Panc1 (cell line): Measurements from ENCODE around the gene MAP4K4. TPM values are rescaled to one million over a fixed set of nuclear protein-coding genes. Genes with fewer than 3 reads are reported as not detected.

ENCODE experiments used
- ATAC-seq: fragments of 200-7000 bp; cut with Tn5 transposase; 2 replicates; pipeline ENCODE4 v1.9.1; 2020; ENCODE audit warnings: mild to moderate bottlenecking, moderate library complexity
- BruUV-seq: library from RNA; stranded (reverse); fragments of 400-500 nt; replicated peaks from 2 replicates; lab custom pipeline; 2021; lab: Mats Ljungman, UMichigan
- CTCF ChIA-PET: fragments of 300-600 bp; sonication (Branson Sonifier 250); formaldehyde crosslinking; loops from one replicate; lab custom pipeline; 2022; ENCODE audit warnings: antibody characterized with exemption; lab: Charles Lee
- POLR2A ChIA-PET: fragments of 300-600 bp; sonication (Branson Sonifier 250); formaldehyde crosslinking; loops from one replicate; lab custom pipeline; 2022; ENCODE audit warnings: antibody characterized with exemption; lab: Charles Lee
- DNase-seq: peaks from one replicate; pipeline ENCODE4 v3.0.0-alpha.2; 2010; ENCODE audit warnings: low read depth, low spot score
- H3K27ac ChIP-seq: 2 replicates; pipeline ENCODE4 v1.5.1; 2011; ENCODE audit warnings: mild to moderate bottlenecking, low read length, inconsistent platforms
- H3K27me3 ChIP-seq: fragments of 200-500 bp; sonication (Bioruptor generic); 2 replicates; pipeline ENCODE4 v1.6.0; 2014; ENCODE audit warnings: low read length, inconsistent platforms; ENCODE audit not compliant: control insufficient read depth, insufficient read depth
- H3K36me3 ChIP-seq: fragments of 200-500 bp; sonication (Bioruptor generic); 2 replicates; pipeline ENCODE4 v1.5.1; 2014; ENCODE audit warnings: inconsistent platforms, mild to moderate bottlenecking, low read length, moderate library complexity; ENCODE audit not compliant: control insufficient read depth, insufficient read depth
- H3K4me1 ChIP-seq: 2 replicates; pipeline ENCODE4 v1.5.1; 2011; ENCODE audit warnings: inconsistent platforms, mild to moderate bottlenecking, low read length, moderate library complexity; ENCODE audit not compliant: control insufficient read depth, insufficient read depth
- H3K4me3 ChIP-seq, 2 experiments: 2 replicates each; pipeline ENCODE4 v1.5.1; 2011 to 2012; ENCODE audit warnings: low read depth in 2 of 2, low read length in 2 of 2, mild to moderate bottlenecking in 2 of 2, inconsistent platforms in 1 of 2, moderate library complexity in 1 of 2
- H3K9me3 ChIP-seq: fragments of 200-500 bp; sonication (Bioruptor generic); 2 replicates; pipeline ENCODE4 v1.5.1; 2014; ENCODE audit warnings: low read depth, mild to moderate bottlenecking, inconsistent platforms, low read length, moderate library complexity; ENCODE audit not compliant: control insufficient read depth, insufficient read depth
- CTCF ChIP-seq: fragments of 450-650 bp; IDR thresholded peaks from 2 replicates; pipeline ENCODE4 v1.5.1; 2017; ENCODE audit warnings: mild to moderate bottlenecking
- POLR2AphosphoS5 ChIP-seq: IDR thresholded peaks from 2 replicates; pipeline ENCODE4 v1.6.1; 2012; ENCODE audit warnings: mild to moderate bottlenecking, low read depth, low read length, moderate library complexity
- REST ChIP-seq, 2 experiments: IDR thresholded peaks; 2 replicates each; pipeline ENCODE4 v1.6.1; 2011 to 2012; ENCODE audit warnings: low read depth in 2 of 2, control low read depth in 1 of 2, low read length in 1 of 2, mild to moderate bottlenecking in 1 of 2, moderate library complexity in 1 of 2; ENCODE audit not compliant: insufficient read depth in 1 of 2
- SIN3A ChIP-seq: IDR thresholded peaks from 2 replicates; pipeline ENCODE4 v1.6.1; 2012; ENCODE audit warnings: low read depth, mild to moderate bottlenecking, low read length, moderate library complexity, borderline replicate concordance; ENCODE audit not compliant: insufficient read depth
- TCF7L2 ChIP-seq: IDR thresholded peaks from 2 replicates; pipeline ENCODE4 v1.6.1; 2011; ENCODE audit warnings: mild to moderate bottlenecking, low read depth, low read length, inconsistent platforms
- in situ Hi-C: cut with HindIII; loops from 2 replicates; pipeline ENCODE4 v1.10.0; 2016; ENCODE audit warnings: low sequenced_read_pairs, low pct_unique_long_range_greater_than_20kb
- intact Hi-C: fragments of 100-400 bp; cut with micrococcal nuclease; formaldehyde crosslinking; loops from one replicate; pipeline ENCODE4 v1.10.0; 2022; ENCODE audit not compliant: unreplicated experiment
- total RNA-seq: library from RNA; stranded (reverse); gene quantifications from one replicate; pipeline ENCODE4 v1.2.1, GENCODE V29; 2021; ENCODE audit not compliant: unreplicated experiment

MAP4K4 gene
- total RNA-seq, 1 experiment from 2014 or later, result 68.5 TPM

- Histone ChIP-seq H3K36me3 (no peaks in the 10 kb centered on the region), H3K4me3 (no peak overlapping the region), H3K27me3 (no peaks in the 10 kb centered on the region), H3K9me3 (no peaks in the 10 kb centered on the region), H3K4me1 (peaks cover 30% of the 10 kb centered on the region), H3K27ac (no peak overlapping the region; the same call in 1 of the 2 replicates)
- ChIA-PET POLR2A (no interaction called here), CTCF (no interaction called here)
- BruUV-seq, result no TSS peak
- no peak for ATAC-seq
- intact Hi-C loops, result no loop called here
- DNase-seq, result no peak
- in situ Hi-C loops, result no loop called here
- no peak for TF ChIP-seq SIN3A
- no peak for TF ChIP-seq TCF7L2
- TF ChIP-seq POLR2AphosphoS5, result no peak
- no peak for TF ChIP-seq REST (IDR thresholded peaks at IDR 0.05; ENCODE audit: insufficient read depth in 1 of 2, low read depth in 2 of 2, low read length in 1 of 2)
- TF ChIP-seq CTCF, result no peak
These were observed 45.8 kb downstream of the MAP4K4 start for GRCh38 chr2:101743288-101743687.

DNA sequence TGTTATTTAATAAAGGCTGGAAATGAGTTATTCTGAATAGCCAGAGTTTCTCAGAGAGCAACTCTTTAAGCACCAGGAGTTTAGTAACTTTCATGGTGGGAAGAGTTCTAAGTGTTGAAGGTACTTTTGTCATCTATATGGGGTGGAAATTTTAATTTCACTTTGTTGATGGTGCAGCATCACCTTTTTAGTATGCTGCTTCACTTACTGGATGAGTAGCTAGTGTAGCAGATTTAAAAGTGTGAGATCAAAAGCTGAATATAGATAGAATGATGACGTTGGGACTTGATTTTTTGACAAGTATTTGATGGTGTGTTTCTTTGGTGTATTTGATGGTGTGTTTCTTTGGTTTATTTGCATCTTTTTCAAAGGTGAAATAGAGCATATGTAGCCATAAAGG is 47.3 kb downstream of the MAP4K4 start:
- POLR2A ChIA-PET, result interaction anchor here (0.5 to 0.7 kb wide), 5 partner anchors 10 to 44 kb away, joined by 3 to 7 read pairs (median 5); no protein-coding TSS in a partner anchor
- BruUV-seq, result no TSS peak
- TF ChIP-seq POLR2AphosphoS5, result no peak
- TF ChIP-seq CTCF, result no peak
- no peak for TF ChIP-seq TCF7L2
- TF ChIP-seq REST (IDR thresholded peaks at IDR 0.05; ENCODE audit: insufficient read depth in 1 of 2, low read depth in 2 of 2, low read length in 1 of 2), result no peak
- TF ChIP-seq SIN3A, result no peak
- Histone ChIP-seq H3K27ac (no peak overlapping the region), H3K9me3 (no peaks in the 10 kb centered on the region), H3K4me3 (no peak overlapping the region), H3K4me1 (peaks cover 30% of the 10 kb centered on the region), H3K27me3 (no peaks in the 10 kb centered on the region), H3K36me3 (no peaks in the 10 kb centered on the region)
- CTCF ChIA-PET, result interaction anchor here (0.7 kb wide), 1 partner anchor 27 kb away, joined by 11 read pairs; no protein-coding TSS in a partner anchor
- in situ Hi-C loops (no loop called here), intact Hi-C loops (no loop called here)
- no peak for ATAC-seq
- DNase-seq, result no peak
